WTC11 (cell line): ENCODE measurements around the gene PTPRO. TPM values are rescaled to one million over a fixed set of nuclear protein-coding genes. Genes with fewer than 3 reads are reported as not detected.

ENCODE experiments used
- ATAC-seq: fragments of 200-7000 bp; cut with Tn5 transposase; 2 replicates; pipeline ENCODE4 v1.10.0; 2021; ENCODE audit warnings: mild to moderate bottlenecking, moderate library complexity
- CTCF ChIA-PET: fragments of 300-600 bp; sonication (Branson Sonifier 250); formaldehyde crosslinking; loops from one replicate; lab custom pipeline; 2021; ENCODE audit warnings: antibody characterized with exemption; lab: Charles Lee
- POLR2A ChIA-PET: fragments of 350-600 bp; sonication (Branson Sonifier 250); formaldehyde crosslinking; loops from one replicate; lab custom pipeline; 2021; ENCODE audit warnings: antibody characterized with exemption; lab: Charles Lee
- DNase-seq: peaks from one replicate; pipeline ENCODE4 v3.0.0; 2021; ENCODE audit warnings: low spot score
- H3K27ac Mint-ChIP-seq: 2 replicates; pipeline ENCODE4 v1.8.0; 2021; ENCODE audit warnings: mixed read lengths
- H3K27me3 Mint-ChIP-seq: 2 replicates; pipeline ENCODE4 v1.8.0; 2021; ENCODE audit warnings: low read depth, mild to moderate bottlenecking, moderate library complexity, mixed read lengths
- H3K36me3 Mint-ChIP-seq: 2 replicates; pipeline ENCODE4 v1.8.0; 2021; ENCODE audit warnings: mixed read lengths
- H3K4me1 Mint-ChIP-seq: 2 replicates; pipeline ENCODE4 v1.8.0; 2022; ENCODE audit warnings: mixed read lengths
- H3K4me3 Mint-ChIP-seq: 2 replicates; pipeline ENCODE4 v1.8.0; 2021; ENCODE audit warnings: mild to moderate bottlenecking, moderate library complexity, mixed read lengths
- H3K9me3 Mint-ChIP-seq: 2 replicates; pipeline ENCODE4 v1.8.0; 2021; ENCODE audit warnings: mixed read lengths
- EMX1 ChIP-seq: fragments of 250-450 bp; sonication (Bioruptor Pico); IDR thresholded peaks from 2 replicates; pipeline ENCODE4 v1.8.0; 2021; ENCODE audit warnings: mild to moderate bottlenecking
- JAZF1 ChIP-seq: fragments of 250-450 bp; sonication (Bioruptor Pico); IDR thresholded peaks from 2 replicates; pipeline ENCODE4 v1.9.0; 2021; ENCODE audit warnings: moderate library complexity, mild to moderate bottlenecking, inconsistent platforms
- NFE2L1 ChIP-seq: sonication (generic); formaldehyde crosslinking; IDR thresholded peaks from 2 replicates; pipeline ENCODE4 v1.8.1; 2023; ENCODE audit warnings: missing genetic modification reagents
- PRRX2 ChIP-seq: fragments of 250-450 bp; sonication (Bioruptor Pico); IDR thresholded peaks from 2 replicates; pipeline ENCODE4 v1.8.0; 2021; ENCODE audit warnings: mild to moderate bottlenecking
- TEAD4 ChIP-seq: sonication (generic); formaldehyde crosslinking; IDR thresholded peaks from 2 replicates; pipeline ENCODE4 v1.8.0; 2022; ENCODE audit warnings: mild to moderate bottlenecking, missing genetic modification reagents
- ZNF138 ChIP-seq: sonication (generic); formaldehyde crosslinking; conservative IDR thresholded peaks from 2 replicates; pipeline ENCODE4 v1.8.1; 2022; ENCODE audit warnings: mild to moderate bottlenecking, moderate library complexity, missing genetic modification reagents
- ZNF263 ChIP-seq: sonication (generic); formaldehyde crosslinking; IDR thresholded peaks from 2 replicates; pipeline ENCODE4 v1.8.1; 2022; ENCODE audit warnings: low read depth, mild to moderate bottlenecking, moderate library complexity, missing genetic modification reagents
- ZNF423 ChIP-seq: fragments of 250-450 bp; sonication (Bioruptor Pico); IDR thresholded peaks from 2 replicates; pipeline ENCODE4 v2.1.2; 2022; ENCODE audit warnings: mild to moderate bottlenecking, moderate library complexity
- total RNA-seq: library from RNA; stranded (reverse); gene quantifications from 3 replicates; pipeline ENCODE4 v1.2.3, GENCODE V29; 2021
- TF ChIP-seq, protein P1 (sequence below): sonication (generic); formaldehyde crosslinking; IDR thresholded peaks from 2 replicates; pipeline ENCODE4 v1.8.1; 2023; ENCODE audit warnings: mild to moderate bottlenecking, missing genetic modification reagents, borderline replicate concordance
- TF ChIP-seq, protein P2 (sequence below): sonication (generic); formaldehyde crosslinking; IDR thresholded peaks from 2 replicates; pipeline ENCODE4 v1.8.0; 2023; ENCODE audit warnings: mild to moderate bottlenecking, missing genetic modification reagents
- TF ChIP-seq, protein P3 (sequence below): sonication (generic); formaldehyde crosslinking; IDR thresholded peaks from 2 replicates; pipeline ENCODE4 v1.8.0; 2023; ENCODE audit warnings: missing genetic modification reagents
- TF ChIP-seq, protein P4 (sequence below): sonication (generic); formaldehyde crosslinking; IDR thresholded peaks from 2 replicates; pipeline ENCODE4 v1.8.1; 2023; ENCODE audit warnings: mild to moderate bottlenecking, missing genetic modification reagents, moderate library complexity
- TF ChIP-seq, protein P5 (sequence below): fragments of 250-450 bp; sonication (Bioruptor Pico); IDR thresholded peaks from 2 replicates; pipeline ENCODE4 v1.9.0; 2021; ENCODE audit warnings: mild to moderate bottlenecking
- TF ChIP-seq, protein P6 (sequence below): sonication (generic); formaldehyde crosslinking; IDR thresholded peaks from 2 replicates; pipeline ENCODE4 v1.8.0; 2022; ENCODE audit warnings: mild to moderate bottlenecking, missing genetic modification reagents

Gene PTPRO
- total RNA-seq, 1 experiment from 2014 or later = 1.1 TPM

DNA sequence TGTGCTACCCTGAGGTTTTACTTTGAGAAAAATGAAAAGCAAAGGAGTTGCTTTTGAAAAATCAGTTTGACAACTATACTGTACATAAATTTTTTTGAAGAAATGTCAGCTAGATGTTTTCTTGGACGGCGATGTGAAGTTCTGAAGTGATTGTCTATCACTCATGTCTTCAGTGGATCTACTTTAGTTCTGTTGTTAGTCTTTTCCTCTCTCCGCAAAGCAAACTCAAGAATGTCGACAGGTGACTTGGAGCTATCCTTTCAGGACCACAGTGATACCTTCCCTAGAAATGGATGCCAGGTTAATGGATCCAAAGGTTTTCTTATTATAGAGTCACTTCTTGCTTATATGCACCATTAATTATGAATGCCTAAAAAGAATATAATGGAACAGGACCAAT lies 1.2 kb downstream of the PTPRO start:
- ChIA-PET CTCF (interaction anchor here (1.0 to 1.4 kb wide), 4 partner anchors 135 to 465 kb away, joined by 3 read pairs; no protein-coding TSS in a partner anchor), POLR2A (no interaction called here)
- DNase-seq (no peak), ATAC-seq (no peak)
- Mint-ChIP-seq H3K36me3 (no peaks in the 10 kb centered on the region), H3K27me3 (peaks cover 38% of the 10 kb centered on the region), H3K4me3 (peak overlapping the region; percentile 76), H3K27ac (no peak overlapping the region), H3K4me1 (peaks cover 9% of the 10 kb centered on the region), H3K9me3 (no peaks in the 10 kb centered on the region)
- TF ChIP-seq ZNF138 (no peak), JAZF1 (CRISPR knock-in tag) (no peak), EMX1 (CRISPR knock-in tag) (no peak), ZNF263 (CRISPR knock-in tag) (no peak), TEAD4 (CRISPR knock-in tag) (no peak)
- TF ChIP-seq, protein P1, sequence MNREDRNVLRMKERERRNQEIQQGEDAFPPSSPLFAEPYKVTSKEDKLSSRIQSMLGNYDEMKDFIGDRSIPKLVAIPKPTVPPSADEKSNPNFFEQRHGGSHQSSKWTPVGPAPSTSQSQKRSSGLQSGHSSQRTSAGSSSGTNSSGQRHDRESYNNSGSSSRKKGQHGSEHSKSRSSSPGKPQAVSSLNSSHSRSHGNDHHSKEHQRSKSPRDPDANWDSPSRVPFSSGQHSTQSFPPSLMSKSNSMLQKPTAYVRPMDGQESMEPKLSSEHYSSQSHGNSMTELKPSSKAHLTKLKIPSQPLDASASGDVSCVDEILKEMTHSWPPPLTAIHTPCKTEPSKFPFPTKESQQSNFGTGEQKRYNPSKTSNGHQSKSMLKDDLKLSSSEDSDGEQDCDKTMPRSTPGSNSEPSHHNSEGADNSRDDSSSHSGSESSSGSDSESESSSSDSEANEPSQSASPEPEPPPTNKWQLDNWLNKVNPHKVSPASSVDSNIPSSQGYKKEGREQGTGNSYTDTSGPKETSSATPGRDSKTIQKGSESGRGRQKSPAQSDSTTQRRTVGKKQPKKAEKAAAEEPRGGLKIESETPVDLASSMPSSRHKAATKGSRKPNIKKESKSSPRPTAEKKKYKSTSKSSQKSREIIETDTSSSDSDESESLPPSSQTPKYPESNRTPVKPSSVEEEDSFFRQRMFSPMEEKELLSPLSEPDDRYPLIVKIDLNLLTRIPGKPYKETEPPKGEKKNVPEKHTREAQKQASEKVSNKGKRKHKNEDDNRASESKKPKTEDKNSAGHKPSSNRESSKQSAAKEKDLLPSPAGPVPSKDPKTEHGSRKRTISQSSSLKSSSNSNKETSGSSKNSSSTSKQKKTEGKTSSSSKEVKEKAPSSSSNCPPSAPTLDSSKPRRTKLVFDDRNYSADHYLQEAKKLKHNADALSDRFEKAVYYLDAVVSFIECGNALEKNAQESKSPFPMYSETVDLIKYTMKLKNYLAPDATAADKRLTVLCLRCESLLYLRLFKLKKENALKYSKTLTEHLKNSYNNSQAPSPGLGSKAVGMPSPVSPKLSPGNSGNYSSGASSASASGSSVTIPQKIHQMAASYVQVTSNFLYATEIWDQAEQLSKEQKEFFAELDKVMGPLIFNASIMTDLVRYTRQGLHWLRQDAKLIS (CRISPR knock-in tag) = no peak
- TF ChIP-seq, protein P2, sequence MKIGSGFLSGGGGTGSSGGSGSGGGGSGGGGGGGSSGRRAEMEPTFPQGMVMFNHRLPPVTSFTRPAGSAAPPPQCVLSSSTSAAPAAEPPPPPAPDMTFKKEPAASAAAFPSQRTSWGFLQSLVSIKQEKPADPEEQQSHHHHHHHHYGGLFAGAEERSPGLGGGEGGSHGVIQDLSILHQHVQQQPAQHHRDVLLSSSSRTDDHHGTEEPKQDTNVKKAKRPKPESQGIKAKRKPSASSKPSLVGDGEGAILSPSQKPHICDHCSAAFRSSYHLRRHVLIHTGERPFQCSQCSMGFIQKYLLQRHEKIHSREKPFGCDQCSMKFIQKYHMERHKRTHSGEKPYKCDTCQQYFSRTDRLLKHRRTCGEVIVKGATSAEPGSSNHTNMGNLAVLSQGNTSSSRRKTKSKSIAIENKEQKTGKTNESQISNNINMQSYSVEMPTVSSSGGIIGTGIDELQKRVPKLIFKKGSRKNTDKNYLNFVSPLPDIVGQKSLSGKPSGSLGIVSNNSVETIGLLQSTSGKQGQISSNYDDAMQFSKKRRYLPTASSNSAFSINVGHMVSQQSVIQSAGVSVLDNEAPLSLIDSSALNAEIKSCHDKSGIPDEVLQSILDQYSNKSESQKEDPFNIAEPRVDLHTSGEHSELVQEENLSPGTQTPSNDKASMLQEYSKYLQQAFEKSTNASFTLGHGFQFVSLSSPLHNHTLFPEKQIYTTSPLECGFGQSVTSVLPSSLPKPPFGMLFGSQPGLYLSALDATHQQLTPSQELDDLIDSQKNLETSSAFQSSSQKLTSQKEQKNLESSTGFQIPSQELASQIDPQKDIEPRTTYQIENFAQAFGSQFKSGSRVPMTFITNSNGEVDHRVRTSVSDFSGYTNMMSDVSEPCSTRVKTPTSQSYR (CRISPR knock-in tag) = no peak
- TF ChIP-seq, protein P3, sequence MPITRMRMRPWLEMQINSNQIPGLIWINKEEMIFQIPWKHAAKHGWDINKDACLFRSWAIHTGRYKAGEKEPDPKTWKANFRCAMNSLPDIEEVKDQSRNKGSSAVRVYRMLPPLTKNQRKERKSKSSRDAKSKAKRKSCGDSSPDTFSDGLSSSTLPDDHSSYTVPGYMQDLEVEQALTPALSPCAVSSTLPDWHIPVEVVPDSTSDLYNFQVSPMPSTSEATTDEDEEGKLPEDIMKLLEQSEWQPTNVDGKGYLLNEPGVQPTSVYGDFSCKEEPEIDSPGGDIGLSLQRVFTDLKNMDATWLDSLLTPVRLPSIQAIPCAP = no peak
- TF ChIP-seq, protein P4, sequence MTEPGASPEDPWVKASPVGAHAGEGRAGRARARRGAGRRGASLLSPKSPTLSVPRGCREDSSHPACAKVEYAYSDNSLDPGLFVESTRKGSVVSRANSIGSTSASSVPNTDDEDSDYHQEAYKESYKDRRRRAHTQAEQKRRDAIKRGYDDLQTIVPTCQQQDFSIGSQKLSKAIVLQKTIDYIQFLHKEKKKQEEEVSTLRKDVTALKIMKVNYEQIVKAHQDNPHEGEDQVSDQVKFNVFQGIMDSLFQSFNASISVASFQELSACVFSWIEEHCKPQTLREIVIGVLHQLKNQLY = no peak
- TF ChIP-seq, protein P5, sequence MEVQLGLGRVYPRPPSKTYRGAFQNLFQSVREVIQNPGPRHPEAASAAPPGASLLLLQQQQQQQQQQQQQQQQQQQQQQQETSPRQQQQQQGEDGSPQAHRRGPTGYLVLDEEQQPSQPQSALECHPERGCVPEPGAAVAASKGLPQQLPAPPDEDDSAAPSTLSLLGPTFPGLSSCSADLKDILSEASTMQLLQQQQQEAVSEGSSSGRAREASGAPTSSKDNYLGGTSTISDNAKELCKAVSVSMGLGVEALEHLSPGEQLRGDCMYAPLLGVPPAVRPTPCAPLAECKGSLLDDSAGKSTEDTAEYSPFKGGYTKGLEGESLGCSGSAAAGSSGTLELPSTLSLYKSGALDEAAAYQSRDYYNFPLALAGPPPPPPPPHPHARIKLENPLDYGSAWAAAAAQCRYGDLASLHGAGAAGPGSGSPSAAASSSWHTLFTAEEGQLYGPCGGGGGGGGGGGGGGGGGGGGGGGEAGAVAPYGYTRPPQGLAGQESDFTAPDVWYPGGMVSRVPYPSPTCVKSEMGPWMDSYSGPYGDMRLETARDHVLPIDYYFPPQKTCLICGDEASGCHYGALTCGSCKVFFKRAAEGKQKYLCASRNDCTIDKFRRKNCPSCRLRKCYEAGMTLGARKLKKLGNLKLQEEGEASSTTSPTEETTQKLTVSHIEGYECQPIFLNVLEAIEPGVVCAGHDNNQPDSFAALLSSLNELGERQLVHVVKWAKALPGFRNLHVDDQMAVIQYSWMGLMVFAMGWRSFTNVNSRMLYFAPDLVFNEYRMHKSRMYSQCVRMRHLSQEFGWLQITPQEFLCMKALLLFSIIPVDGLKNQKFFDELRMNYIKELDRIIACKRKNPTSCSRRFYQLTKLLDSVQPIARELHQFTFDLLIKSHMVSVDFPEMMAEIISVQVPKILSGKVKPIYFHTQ = no peak

DNA sequence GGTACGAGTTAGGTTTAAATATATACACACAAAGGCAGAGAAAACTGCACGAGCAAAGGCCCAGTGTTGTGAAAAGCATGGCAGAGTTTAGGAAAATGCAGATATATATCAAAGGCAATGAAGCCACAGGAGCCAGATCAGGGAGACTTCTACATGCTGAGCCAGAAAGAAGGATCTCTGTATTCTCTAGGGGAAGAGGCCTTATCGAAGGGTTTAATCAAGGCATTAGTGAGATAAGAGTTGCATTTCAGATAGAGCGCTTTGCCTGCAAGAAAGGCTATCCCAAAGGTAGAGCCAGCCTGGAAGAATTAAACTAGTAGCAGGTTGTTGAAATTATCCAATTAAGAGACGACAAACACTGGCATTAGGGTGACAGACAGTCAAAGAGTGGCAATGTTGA lies 7.6 kb downstream of the PTPRO start:
- ChIA-PET CTCF (no interaction called here), POLR2A (no interaction called here)
- Mint-ChIP-seq H3K9me3 (no peaks in the 10 kb centered on the region), H3K27ac (no peak overlapping the region), H3K27me3 (no peaks in the 10 kb centered on the region; the same call in 1 of the 2 replicates), H3K4me1 (no peaks in the 10 kb centered on the region), H3K36me3 (no peaks in the 10 kb centered on the region), H3K4me3 (no peak overlapping the region)
- no peak for ATAC-seq
- TF ChIP-seq, protein P6, sequence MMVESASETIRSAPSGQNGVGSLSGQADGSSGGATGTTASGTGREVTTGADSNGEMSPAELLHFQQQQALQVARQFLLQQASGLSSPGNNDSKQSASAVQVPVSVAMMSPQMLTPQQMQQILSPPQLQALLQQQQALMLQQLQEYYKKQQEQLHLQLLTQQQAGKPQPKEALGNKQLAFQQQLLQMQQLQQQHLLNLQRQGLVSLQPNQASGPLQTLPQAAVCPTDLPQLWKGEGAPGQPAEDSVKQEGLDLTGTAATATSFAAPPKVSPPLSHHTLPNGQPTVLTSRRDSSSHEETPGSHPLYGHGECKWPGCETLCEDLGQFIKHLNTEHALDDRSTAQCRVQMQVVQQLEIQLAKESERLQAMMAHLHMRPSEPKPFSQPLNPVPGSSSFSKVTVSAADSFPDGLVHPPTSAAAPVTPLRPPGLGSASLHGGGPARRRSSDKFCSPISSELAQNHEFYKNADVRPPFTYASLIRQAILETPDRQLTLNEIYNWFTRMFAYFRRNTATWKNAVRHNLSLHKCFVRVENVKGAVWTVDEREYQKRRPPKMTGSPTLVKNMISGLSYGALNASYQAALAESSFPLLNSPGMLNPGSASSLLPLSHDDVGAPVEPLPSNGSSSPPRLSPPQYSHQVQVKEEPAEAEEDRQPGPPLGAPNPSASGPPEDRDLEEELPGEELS (CRISPR knock-in tag) = no peak
- TF ChIP-seq PRRX2 (CRISPR knock-in tag) (no peak), NFE2L1 (CRISPR knock-in tag) (no peak), ZNF423 (CRISPR knock-in tag) (no peak)
- DNase-seq = no peak
